GM18861 (cell line): ENCODE results near the gene PANX1.
A peak's percentile ranks its signal among the peaks of the same experiment; 100 is the strongest.
"Not testable (repeated sequence)": the region's sequence is repeated elsewhere in the genome, so short reads cannot be mapped to it uniquely, and the experiment has no call there.

ENCODE experiments used
- ATAC-seq: cut with Tn5 transposase; IDR thresholded peaks from one replicate; pipeline ENCODE4 v1.9.1; 2021; ENCODE audit not compliant: unreplicated experiment

The PANX1 gene

GRCh38 chr11:94149431-94150017, 20.9 kb downstream of the PANX1 start:
- ATAC-seq = no peak

- no peak for ATAC-seq
Measured at GRCh38 chr11:94150056-94150455, 21.4 kb downstream of the PANX1 start.

- no peak for ATAC-seq
Measured at GRCh38 chr11:94150704-94151685, 22.4 kb downstream of the PANX1 start.

DNA sequence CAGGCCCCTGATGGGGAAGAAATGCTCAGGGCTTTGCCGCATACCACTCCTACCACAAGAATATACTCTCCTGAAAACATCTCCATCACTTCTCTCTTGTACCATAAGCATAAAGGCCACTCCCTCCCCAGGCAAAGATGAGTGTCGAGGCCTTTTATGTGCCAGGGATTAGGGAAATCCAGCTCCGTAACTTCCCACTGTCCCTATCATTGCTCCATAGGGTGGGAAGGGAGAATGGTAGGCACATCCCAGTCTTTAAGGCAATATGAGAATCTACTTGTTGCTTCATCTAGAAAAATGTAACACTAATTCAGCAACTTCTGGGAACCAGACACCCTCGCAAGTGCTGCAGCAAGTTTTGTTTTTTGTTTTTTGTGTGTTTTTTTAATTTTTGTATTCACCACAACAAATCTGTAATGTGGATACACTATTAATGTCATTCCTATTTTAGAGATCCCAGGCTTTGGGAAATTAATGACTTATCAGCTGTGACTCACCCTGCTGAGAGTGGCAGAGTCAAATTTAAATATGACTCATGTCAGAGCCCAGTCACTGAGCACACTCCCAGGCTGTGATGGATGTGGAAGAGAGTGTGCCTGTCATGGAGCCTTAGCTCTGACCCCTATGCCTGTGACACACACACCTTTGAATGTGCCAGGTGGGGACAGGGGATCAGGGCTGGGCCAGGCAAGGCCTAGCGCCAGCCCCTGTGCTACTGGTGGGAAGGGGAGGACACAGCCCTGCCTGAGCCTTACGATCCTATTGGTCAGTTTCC, 23.4 kb downstream of the PANX1 start:
- ATAC-seq = peak; percentile 60

DNA sequence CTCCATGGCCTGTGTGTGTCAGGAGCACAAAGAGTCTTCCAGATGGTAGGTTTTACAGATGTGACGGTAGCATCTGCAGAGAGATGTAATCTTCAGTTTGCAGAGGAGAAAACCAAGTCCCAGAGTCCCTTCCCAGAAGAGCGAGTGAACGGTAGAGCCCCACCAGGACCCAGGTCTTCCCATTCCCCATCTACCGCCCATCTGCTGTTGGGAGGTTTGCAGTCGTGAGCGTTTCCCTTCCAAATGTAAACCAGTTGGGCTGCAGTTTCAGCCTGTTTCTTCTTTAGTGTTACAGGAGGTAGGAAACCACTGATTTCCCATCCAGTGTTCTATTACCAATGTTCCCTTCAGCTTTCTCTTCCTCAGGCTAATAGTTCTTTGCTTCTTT, 24.0 kb downstream of the PANX1 start:
- no peak for ATAC-seq

DNA sequence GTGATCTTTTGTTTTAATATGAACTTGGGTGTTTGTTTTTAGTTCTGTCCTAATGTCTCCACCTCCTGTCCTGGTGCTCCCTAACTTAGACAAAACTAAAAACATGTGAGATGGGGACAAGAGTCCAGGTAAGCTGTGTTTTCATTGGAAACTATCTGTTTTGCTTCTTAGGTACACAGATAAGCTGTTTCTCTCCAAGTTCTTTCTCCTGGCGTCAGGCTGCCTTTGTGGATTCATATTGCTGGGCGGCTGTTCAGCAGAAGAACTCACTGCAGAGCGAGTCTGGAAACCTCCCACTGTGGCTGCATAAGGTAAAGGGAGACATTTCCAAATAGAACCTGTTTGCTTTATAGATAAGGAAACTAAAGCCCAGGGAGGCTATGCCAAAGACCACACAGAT, 24.7 kb downstream of the PANX1 start:
- ATAC-seq = no peak

DNA sequence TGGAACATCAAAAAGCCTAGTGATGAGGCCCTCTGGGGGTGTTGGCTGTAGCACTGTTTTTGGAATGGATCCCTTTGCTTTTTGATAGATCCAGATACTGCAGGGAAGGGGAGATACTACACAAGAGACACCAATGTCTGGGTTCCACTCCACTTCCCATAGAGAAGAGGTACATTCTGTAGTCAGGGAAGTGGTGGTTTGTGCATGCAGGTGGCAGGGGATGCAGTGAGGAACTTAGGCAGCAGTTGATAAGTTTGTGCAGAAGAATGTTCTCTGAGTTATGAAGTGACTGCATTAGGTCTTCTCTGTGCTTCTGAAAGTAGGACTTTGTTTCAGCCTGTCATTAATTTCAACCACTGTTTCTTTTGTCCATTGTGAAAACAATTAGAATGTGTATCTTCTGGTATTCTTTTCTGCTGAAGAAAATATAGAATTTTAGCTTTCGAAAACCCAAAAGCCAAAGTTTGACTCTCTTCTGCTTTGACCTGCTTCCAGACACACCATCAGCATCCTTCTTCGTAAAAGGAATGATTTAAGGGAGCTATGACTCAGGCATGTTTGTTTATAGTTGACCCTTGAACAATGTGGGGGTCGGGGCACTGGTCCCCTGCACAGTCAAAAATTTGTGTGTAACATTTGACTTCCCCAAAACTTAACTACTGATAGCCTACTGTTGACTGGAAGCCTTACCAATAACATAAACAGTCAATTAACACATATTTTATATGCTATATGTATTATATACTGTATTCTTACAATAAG, 25.6 kb downstream of the PANX1 start:
- ATAC-seq = no peak

GRCh38 chr11:94157339-94157738, 28.7 kb downstream of the PANX1 start:
- ATAC-seq = not testable (repeated sequence)

DNA sequence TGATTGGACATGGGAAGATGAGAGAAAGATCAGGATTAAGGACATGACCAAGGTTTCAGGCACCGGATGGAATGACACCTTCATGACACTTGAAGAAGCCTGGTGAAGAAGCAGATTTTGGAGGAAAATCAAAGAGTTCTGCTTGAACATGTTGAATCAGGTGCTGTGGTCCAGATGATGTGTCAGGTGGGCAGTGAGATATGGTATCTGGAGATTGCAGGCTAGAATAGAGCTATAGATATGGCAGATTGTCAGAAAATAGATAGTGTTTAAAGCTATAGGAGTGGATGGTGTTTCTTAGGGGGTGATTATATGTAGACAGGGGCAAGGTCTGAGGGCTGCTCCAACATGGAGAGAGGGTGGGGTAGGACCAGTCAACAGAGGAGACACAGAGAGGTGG, 40.2 kb downstream of the PANX1 start:
- ATAC-seq = no peak

GRCh38 chr11:94169516-94169915, 40.9 kb downstream of the PANX1 start:
- no peak for ATAC-seq

DNA sequence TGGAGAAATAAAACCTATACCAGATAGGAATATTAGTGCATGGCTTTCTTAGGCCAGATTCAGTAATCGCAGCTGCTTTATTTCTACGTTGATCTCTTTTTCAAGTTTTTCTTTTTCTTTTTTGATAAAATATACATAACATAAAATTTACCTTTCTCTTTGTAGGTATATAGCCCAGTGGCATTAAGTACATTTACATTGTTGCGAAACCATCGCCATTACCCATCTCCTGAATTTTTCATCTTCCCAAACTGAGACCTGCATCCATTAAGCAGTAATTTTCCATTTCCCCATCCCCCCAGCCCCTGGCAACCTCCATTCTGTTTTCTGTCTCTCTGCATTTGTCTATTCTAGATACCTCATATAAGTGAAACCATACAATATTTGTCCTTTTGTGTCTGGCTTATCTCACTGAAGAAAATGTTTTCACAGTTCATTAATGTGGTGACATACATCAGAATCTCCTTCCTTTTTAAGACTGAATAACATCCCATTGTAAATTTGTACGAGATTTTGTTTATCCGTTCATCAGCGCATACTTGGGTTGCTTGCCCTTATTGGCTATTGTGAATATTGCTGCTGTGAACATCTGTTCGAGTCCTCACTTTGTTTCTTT, 41.4 kb downstream of the PANX1 start:
- ATAC-seq = no peak

DNA sequence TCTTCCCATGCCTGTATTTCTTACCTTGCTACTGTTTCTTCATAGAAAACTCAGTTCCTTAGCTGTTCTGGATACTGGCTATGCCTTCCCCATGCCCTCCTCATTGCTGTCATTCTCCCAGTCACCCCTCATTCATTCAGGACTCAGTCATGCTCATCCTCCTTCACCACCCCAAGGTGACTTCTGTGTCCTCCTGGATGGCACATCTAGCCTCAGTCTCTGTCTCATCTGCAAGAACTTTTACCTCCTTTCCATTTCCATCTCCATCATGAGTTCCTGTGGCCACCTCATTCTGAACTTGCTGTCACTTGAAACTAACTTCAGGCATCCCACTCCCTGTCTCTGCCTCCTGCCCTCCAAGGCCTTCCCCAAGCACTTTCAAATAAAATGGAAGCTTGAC, 42.3 kb downstream of the PANX1 start:
- ATAC-seq = no peak

- peak; percentile 59 for ATAC-seq
Measured at GRCh38 chr11:94171693-94172440, 43.2 kb downstream of the PANX1 start.

DNA sequence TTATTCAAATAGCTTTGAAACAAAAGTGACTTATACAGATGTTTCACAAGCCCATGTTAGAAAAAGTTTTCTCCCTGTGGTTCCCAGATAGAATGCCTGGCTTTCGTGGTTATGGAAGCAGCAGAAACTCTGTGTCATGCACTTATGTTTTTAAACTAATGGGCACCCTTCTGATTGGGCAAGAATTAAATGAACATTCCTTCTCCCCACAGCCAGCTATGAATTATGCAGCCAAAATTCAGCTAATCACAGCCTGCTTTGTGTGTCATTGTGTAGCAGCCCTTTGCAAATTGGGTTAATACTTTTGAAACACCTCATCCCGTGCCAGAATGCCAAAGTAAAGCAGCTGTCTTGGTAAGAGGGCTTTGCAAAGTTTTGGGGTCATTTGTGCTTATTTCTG, 46.9 kb downstream of the PANX1 start:
- ATAC-seq = no peak

- no peak for ATAC-seq
Measured at GRCh38 chr11:94178331-94178730, 49.7 kb downstream of the PANX1 start.

DNA sequence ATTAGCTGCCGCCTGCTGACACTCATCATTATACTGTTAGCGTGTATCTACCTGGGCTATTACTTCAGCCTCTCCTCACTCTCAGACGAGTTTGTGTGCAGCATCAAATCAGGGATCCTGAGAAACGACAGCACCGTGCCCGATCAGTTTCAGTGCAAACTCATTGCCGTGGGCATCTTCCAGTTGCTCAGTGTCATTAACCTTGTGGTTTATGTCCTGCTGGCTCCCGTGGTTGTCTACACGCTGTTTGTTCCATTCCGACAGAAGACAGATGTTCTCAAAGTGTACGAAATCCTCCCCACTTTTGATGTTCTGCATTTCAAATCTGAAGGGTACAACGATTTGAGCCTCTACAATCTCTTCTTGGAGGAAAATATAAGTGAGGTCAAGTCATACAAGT, 51.1 kb downstream of the PANX1 start:
- ATAC-seq = no peak

DNA sequence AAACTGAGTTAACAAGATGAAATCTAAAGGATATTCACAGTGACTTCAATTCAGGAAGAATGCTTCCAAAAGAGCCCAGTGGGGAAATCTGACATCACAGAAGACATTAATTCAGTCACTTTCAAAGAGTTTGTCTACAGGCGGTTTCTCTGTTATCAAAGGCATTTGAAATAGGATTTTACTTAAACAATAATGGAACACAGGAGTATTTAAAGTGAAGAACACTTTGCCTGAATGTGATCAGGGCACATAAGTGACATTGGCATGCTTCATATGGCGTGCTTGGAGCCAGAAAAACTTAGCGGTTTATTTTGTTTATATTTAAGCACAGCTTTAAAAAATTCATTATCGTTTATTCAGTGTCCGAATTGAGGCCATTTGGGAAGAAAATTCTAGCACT, 52.9 kb downstream of the PANX1 start:
- no peak for ATAC-seq

DNA sequence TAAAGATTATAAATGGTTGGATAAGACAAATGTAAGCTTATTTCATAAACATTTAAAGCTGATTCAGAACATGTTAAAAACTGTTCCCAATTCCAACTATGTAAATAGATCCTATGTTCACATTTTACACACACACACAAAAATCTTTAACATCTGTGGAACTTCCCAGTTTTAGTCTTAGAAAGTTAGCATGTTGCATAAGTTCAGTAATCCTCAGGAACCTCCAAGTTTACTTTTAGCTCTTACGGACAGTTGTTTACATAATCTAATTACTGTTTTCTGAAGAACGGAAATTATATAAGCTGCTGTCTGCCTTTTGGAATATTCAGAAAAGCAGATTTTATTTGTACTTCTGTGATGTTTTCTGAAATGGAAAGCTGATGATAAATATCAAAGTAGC, 53.3 kb downstream of the PANX1 start:
- no peak for ATAC-seq

GRCh38 chr11:94183251-94183885, 54.7 kb downstream of the PANX1 start:
- ATAC-seq = no peak
